Psoas muscle (tissue), 8 donors: Measurements from ENCODE around the gene TCF15. TPM values are rescaled to one million over a fixed set of nuclear protein-coding genes. Genes with fewer than 3 reads are reported as not detected.

Experiments used
- ATAC-seq, 4 donors: fragments of 200-7000 bp; cut with Tn5 transposase; one replicate each; pipeline ENCODE4 v1.9.1; 2020; ENCODE audit warnings: moderate library complexity in 3 of 4, mild to moderate bottlenecking in 2 of 4
- DNase-seq, 2 donors: peaks; one replicate each; pipeline ENCODE4 v3.0.0-alpha.2; 2020
- H3K27ac ChIP-seq: fragments of 200-600 bp; one replicate; pipeline ENCODE4 v1.8.0; 2022
- H3K27me3 ChIP-seq, 3 donors: fragments of 200-600 bp in 1 of 3; one replicate each; pipeline versions ENCODE4 v1.6.1 to v1.8.0; 2013 to 2022; ENCODE audit warnings: low read length in 2 of 3, mild to moderate bottlenecking in 2 of 3, moderate library complexity in 1 of 3; ENCODE audit not compliant: insufficient read depth in 3 of 3
- H3K36me3 ChIP-seq, 2 donors: fragments of 200-600 bp in 1 of 2; one replicate each; pipeline versions ENCODE4 v1.6.1 to v1.8.0; 2013 to 2022; ENCODE audit warnings: low read depth in 1 of 2, mild to moderate bottlenecking in 1 of 2, moderate library complexity in 1 of 2; ENCODE audit not compliant: insufficient read depth in 1 of 2
- H3K4me1 ChIP-seq: fragments of 200-600 bp; one replicate; pipeline ENCODE4 v1.8.0; 2022
- H3K4me3 ChIP-seq: fragments of 200-600 bp; one replicate; pipeline ENCODE4 v1.8.0; 2022; ENCODE audit warnings: mild to moderate bottlenecking
- H3K9me3 ChIP-seq: fragments of 200-600 bp; one replicate; pipeline ENCODE4 v1.8.0; 2022
- WGBS, 3 donors: extraction: QIAGEN DNeasy Blood & Tissue Kit; methylation state at CpG; one replicate each; pipeline versions ENCODE4 v1.1.6 to v1.1.7; 2013; 5-methylcytosine and 5-hydroxymethylcytosine counted together
- intact Hi-C, 2 donors: fragments of 100-400 bp; cut with DNase I; formaldehyde crosslinking; loops; one replicate each; pipeline versions ENCODE4 v1.11.0 to v1.14.2; 2022
- polyA plus RNA-seq, 3 donors: library from polyadenylated mRNA; stranded (reverse); fragments of 200-250 nt; gene quantifications; one replicate each; pipeline ENCODE4 v1.2.3, GENCODE V29; 2013
- total RNA-seq, 4 donors: library from RNA; stranded (reverse); fragmentation: NEBNext Ultra II Directional in 2 of 4; extraction: Animal tissue kit (Norgen Biotek cat#: 25700) in 2 of 4; gene quantifications; one replicate each; pipeline versions ENCODE4 v1.2.1 to v1.2.4, GENCODE V29; 2021 to 2023
- TF ChIP-seq, protein P1 (sequence below): fragments of 200-600 bp; IDR thresholded peaks from one replicate; pipeline ENCODE4 v1.8.0; 2022; ENCODE audit warnings: antibody characterized with exemption
- donor health status: healthy with polysubstance abuse.
- donor health status: DM: no; HTN: no; CAD: no; lungs with moderate emphysema.
- donor health status: Bipolar disorder and iron deficiency.
- donor health status: healthy.
- donor health status: DM: yes; HTN: yes; CAD: no.
- donor health status: DM: no; HTN: no; CAD: no.
- donor health status: DM: no; HTN: no; CAD: no.
- donor health status: DM: yes; HTN: yes; CAD: no.

The TCF15 gene
- total and polyA plus RNA-seq, 7 donors: 3.0 to 10.6 (median 5.1) TPM

DNA sequence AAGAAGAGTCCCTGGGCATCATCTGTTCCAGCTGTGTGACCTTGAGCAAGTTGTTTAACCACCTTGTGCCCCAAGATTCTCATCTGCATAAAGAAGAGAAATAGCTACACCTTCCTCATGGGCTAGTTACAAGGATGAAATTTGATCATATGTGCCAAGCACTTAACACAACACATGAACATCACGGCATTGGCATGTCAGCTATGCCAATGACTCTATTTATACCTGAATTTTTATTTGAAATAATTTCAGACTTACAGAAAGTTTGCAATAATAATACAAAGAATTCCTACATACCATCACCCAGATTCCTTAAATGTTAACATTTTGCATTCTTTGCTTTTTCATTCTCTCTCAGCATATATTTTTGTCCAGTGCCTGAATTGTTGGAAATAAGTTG, 21.0 kb upstream of the TCF15 start:
- Histone ChIP-seq H3K36me3 (no peaks in the 10 kb centered on the region), H3K27me3 (peaks cover 0 to 6% (median 0%) of the 10 kb centered on the region in 3 donors), H3K4me1 (no peaks in the 10 kb centered on the region), H3K27ac (no peak overlapping the region), H3K9me3 (no peaks in the 10 kb centered on the region), H3K4me3 (no peak overlapping the region)
- intact Hi-C loops: no loop called here
- DNase-seq (no peak), ATAC-seq (no peak)
- TF ChIP-seq, protein P1, sequence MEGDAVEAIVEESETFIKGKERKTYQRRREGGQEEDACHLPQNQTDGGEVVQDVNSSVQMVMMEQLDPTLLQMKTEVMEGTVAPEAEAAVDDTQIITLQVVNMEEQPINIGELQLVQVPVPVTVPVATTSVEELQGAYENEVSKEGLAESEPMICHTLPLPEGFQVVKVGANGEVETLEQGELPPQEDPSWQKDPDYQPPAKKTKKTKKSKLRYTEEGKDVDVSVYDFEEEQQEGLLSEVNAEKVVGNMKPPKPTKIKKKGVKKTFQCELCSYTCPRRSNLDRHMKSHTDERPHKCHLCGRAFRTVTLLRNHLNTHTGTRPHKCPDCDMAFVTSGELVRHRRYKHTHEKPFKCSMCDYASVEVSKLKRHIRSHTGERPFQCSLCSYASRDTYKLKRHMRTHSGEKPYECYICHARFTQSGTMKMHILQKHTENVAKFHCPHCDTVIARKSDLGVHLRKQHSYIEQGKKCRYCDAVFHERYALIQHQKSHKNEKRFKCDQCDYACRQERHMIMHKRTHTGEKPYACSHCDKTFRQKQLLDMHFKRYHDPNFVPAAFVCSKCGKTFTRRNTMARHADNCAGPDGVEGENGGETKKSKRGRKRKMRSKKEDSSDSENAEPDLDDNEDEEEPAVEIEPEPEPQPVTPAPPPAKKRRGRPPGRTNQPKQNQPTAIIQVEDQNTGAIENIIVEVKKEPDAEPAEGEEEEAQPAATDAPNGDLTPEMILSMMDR: no peak
- 18 to 62% (median 36%) methylated on average over 1 of the region's 1 CpG for WGBS, 3 donors

DNA sequence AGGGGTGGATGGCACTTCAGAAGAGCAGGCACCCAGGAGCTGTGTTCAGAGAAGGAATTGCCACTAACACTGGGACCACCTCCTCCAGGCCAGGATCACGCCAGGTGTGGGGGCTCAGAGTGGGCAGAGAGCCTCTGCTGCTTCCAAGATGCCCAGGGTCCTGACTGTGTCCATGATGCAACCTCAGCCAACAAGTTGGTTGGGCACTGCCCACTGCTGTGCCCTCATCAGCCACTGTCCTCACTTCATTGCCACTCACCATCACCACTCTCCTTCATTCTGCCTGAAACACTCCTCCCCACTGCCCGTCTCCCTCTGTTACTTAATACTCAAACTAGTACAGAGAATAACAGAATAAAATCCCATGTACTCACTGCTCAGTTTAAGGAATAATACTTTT, 16.5 kb upstream of the TCF15 start:
- Histone ChIP-seq H3K36me3 (no peaks in the 10 kb centered on the region), H3K4me3 (no peak overlapping the region), H3K27me3 (peaks cover 0 to 11% (median 4%) of the 10 kb centered on the region in 3 donors), H3K4me1 (no peaks in the 10 kb centered on the region), H3K27ac (no peak overlapping the region), H3K9me3 (no peaks in the 10 kb centered on the region)
- intact Hi-C loops: no loop called here
- 70 to 85% (median 75%) methylated on average over 2 of the region's 2 CpGs for WGBS, 3 donors
- DNase-seq (no peak), ATAC-seq (no peak)
- TF ChIP-seq, protein P1: no peak

DNA sequence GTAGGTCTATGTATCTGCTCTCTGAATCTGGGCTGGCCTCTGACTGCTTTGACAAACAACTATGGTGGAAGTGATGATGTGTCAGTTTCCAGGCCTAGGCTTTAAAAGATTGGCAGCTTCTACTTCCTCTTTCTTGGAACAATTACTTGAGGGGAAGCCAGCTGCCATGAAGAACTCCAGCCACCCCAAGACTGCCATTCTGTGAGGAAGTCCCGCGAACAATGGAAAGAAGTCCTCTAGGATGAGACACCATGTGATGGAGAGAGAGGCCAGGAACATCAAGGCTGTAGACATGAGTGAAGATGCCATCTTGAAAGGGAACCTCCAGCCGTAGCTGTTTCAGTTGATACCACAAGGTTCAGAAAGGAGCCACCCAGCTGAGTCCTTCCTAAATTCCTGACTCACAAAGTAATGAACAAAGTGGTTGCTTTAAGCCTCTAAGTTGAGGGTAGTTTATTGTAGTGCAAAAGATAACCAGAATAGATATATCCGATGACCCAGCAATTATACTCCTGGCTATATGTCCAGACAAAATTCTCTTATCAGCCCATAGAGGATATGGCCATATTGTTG, 15.3 kb upstream of the TCF15 start:
- ATAC-seq: no peak
- intact Hi-C loops: no loop called here

DNA sequence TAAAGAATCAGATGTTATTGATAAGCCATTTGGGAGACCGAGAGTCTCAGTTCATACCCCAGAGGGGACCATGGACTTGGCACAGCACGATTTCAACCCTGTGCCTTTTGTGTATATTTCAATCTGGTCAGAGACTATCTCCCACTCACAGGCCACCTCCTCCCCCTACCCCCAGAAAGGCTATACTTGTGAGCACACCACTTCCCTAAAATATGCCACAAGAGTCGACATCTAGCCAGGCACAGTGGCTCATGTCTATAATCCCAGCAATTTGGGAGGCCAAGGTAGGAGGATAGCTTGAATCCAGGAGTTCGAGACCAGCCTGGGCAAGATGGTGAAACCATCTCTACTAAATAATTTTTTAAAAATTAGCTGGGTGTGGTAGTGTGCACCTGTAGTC, 13.6 kb upstream of the TCF15 start:
- H3K27ac ChIP-seq: no peak overlapping the region
- ATAC-seq (no peak), DNase-seq (no peak)
- TF ChIP-seq, protein P1: no peak
- no peaks in the 10 kb centered on the region for H3K9me3 ChIP-seq
- intact Hi-C loops: no loop called here
- peaks cover 0 to 18% (median 7%) of the 10 kb centered on the region in 3 donors for H3K27me3 ChIP-seq
- H3K4me1 ChIP-seq: no peaks in the 10 kb centered on the region
- WGBS, 3 donors: 65 to 80% (median 73%) methylated on average over 4 of the region's 4 CpGs
- no peak overlapping the region for H3K4me3 ChIP-seq
- H3K36me3 ChIP-seq: no peaks in the 10 kb centered on the region

More for the DNA sequence above, 15.3 kb upstream of the TCF15 start:
- no peaks in the 10 kb centered on the region for H3K9me3 ChIP-seq
- peaks cover 0 to 11% (median 4%) of the 10 kb centered on the region in 3 donors for H3K27me3 ChIP-seq
- H3K27ac ChIP-seq: no peak overlapping the region
- TF ChIP-seq, protein P1: no peak
- no peak for DNase-seq
- 74 to 89% (median 80%) methylated on average over 4 of the region's 4 CpGs for WGBS, 3 donors
- H3K4me3 ChIP-seq: no peak overlapping the region
- H3K36me3 ChIP-seq: no peaks in the 10 kb centered on the region
- no peaks in the 10 kb centered on the region for H3K4me1 ChIP-seq

DNA sequence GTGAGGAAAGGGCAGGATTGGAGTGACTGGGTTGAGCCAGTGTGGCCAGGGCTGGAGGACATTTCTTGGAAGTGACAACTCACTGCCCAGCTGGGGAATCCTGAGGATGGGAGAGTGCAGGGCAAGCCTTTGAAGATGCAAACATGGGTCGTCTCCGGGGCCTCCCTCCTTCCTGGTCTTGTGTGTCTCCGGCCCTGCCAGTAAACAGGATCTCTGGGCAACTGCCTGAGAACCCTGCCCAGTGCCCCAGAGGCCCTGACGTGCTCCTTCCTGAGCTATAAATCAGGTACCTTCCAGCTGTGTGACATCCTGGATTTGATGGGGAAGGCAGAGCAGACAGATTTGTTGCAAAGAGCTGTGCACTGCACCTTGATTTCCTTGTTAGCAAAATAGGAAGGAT, 12.9 kb upstream of the TCF15 start:
- intact Hi-C loops: no loop called here
- DNase-seq (no peak), ATAC-seq (no peak)
- TF ChIP-seq, protein P1: no peak
- WGBS, 3 donors: 21 to 28% (median 27%) methylated on average over 4 of the region's 4 CpGs
- Histone ChIP-seq H3K4me3 (no peak overlapping the region), H3K27me3 (peaks cover 0 to 24% (median 7%) of the 10 kb centered on the region in 3 donors), H3K9me3 (peaks cover 7% of the 10 kb centered on the region), H3K36me3 (no peaks in the 10 kb centered on the region), H3K27ac (no peak overlapping the region), H3K4me1 (no peaks in the 10 kb centered on the region)
